GM21576 (cell line): Measurements from ENCODE around the gene AGFG1.

ENCODE experiments used
- ATAC-seq: cut with Tn5 transposase; IDR thresholded peaks from one replicate; pipeline ENCODE4 v1.9.1; 2021; ENCODE audit warnings: mild to moderate bottlenecking, moderate library complexity; ENCODE audit not compliant: unreplicated experiment

The AGFG1 gene, protein sequence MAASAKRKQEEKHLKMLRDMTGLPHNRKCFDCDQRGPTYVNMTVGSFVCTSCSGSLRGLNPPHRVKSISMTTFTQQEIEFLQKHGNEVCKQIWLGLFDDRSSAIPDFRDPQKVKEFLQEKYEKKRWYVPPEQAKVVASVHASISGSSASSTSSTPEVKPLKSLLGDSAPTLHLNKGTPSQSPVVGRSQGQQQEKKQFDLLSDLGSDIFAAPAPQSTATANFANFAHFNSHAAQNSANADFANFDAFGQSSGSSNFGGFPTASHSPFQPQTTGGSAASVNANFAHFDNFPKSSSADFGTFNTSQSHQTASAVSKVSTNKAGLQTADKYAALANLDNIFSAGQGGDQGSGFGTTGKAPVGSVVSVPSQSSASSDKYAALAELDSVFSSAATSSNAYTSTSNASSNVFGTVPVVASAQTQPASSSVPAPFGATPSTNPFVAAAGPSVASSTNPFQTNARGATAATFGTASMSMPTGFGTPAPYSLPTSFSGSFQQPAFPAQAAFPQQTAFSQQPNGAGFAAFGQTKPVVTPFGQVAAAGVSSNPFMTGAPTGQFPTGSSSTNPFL

DNA sequence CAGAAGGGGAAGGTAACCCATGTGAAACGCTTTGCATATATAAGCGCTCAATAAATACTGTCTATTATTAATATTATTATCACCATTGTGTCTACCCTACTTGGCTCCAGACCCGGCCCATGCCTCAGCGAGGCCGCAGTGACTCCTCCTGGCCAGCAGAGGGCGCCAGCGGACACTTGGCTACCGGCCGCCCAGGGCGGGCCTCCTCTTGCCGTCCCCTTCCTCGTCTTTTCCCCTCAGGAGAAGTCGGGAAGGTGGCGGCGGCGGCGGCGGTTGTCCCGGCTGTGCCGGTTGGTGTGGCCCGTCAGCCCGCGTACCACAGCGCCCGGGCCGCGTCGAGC, at the start of gene AGFG1:
TSS of gene AGFG1 (plus strand) at position 233 of the 341 bp plus-strand sequence. CDS start 266 bp downstream, outside the sequence.
- ATAC-seq: peak; percentile 83

DNA sequence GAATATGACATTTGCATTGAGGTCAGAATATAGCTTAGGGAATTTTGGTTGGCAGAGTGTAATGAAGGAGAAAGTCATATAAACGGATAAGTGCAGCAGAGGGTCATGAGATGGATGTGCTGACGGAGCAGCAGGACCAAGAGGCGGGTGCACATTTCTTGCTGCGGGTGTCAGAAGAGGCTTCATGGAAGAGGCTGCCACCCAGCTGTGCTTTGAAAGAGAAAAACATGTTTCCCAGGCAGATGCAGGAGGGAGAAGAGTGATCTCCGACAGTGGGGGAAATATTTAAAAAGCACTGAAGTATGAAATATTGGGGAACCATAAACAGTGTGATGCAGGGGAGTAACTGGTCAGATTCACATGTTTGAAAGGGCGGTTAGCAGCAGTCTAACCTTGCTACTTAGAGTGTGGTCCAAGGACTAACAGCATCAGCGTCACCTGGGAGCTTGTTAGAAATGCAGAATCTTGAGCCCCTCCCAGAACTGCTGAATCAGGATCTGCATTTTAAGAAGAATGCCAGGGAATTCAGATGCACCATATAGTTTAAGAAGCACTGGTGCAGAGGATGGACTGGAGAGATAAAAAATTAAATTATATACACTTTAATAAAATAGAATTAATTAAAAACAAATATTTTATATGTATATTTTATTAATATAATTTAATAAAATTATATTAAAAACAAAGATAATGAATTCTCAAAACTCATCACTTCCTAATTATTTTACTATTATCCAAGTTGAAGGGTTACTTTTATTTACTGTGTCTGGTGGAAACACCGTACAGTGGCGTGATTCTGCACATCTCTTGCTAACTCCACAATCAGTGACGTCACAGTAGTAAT, 48.1 kb upstream of the AGFG1 start:
- ATAC-seq: no peak

DNA sequence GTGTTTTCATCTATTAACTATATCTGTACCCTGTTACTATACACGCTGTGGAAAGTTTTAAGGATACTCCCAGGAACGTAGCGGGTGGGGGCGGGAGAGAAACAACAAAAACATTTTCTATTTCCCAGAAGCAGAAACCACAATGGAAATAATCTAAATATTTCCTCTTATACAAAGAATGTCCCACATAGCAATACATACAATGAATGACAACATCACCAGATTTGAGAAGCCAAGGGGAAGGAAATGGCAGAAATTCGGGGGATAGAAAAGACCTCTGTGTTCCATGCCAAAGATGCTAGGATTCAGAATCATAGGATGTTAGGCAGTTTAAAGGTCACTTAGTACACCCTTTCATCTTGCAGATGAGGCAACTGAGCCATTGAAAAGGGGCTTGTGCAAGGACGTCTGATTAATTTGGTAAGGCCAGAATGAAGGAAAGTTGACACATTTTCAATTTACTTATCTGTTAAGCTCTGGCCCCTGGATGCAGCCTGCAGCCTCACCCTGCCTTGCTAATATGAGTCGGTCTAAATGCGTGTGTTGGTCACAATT, 43.1 kb upstream of the AGFG1 start:
- ATAC-seq: no peak

DNA sequence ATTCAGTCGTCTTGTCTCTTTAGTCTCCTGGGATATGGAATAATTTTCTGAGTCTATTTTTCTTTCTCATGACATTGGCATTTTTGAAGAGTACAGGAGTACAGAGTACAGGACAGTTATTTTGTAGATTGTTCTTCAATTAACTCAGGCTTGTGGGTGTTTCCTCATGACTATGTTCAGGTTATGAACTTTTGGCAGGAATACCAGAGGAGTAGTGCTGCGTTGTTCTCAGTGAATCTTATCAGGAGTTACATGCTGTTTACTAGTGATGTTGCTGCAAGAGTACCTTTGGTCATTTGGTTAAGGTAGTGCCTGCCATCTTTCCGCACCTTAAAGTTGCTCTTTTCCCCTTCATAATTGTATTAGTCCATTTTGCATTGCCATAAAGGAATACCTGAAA, 41.3 kb upstream of the AGFG1 start:
- no peak for ATAC-seq

DNA sequence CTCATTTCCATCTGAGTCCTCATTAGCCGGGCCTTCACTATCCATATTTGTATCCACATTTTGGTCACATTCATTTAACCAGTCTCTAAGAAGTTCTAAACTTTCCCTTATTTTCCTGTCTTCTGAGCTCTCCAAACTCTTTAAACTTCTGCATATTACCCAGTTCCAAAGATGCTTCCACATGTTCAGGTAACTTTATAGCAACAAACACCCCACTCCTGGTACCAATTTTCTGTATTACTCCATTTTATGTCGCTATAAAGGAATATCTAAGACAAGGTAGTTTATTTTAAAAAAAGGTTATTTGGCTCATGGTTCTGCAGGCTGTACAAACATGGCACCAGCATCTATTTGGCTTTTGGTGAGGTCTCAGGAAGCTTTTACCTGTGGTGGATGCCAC, 38.8 kb upstream of the AGFG1 start:
- ATAC-seq: no peak

DNA sequence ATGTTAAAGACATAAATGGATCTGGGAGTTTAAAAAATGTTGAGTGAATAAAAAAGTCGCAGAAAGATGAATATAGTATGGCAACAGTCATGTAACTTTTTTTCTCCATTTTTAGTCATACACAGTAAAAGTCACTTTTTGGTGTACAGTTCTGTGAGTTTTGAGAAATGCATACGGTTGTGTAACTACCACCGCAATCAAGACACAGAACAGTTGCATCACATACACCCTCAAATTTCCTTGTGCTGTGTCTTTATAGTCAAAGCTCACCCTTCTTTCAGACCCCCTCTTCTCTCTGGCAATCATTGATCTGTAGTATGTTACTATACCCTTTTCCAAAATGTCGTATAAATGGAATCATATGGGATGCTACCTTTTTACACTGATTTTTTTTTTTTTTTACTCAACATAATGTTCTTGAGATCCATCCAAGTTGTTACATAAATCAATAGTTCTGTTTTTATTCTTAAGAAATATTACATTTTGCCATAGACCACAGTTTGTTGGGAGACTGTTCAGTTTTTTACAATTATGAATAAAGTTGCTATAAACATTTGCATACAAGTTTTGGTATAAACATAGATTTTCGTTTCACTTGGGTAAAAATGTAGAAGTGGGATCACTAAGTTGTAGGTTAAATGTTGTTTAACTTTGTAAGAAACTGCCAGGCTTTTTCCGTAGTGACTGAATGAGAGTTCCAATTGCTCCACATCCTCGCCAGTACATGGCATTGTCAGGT, 35.4 kb upstream of the AGFG1 start:
- ATAC-seq: no peak

DNA sequence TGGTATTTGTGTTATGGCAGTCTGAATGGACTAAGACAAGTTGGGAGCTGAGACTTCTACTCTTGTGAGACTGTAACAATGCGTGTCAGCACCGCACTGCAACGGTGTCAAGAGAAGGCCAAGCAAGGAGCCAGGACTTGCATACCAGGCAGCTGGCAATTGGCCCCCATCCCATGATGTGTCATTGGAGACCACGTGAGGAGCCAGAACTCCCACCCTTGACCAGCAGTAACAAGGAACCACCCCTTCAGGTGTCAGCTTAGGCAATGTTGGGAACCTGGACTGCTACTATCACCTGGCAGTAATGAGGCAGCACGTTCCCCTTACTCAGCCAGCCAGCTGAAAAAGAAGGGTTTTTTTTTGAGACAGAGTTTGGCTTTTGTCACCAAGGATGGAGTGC, 32.7 kb upstream of the AGFG1 start:
- no peak for ATAC-seq

DNA sequence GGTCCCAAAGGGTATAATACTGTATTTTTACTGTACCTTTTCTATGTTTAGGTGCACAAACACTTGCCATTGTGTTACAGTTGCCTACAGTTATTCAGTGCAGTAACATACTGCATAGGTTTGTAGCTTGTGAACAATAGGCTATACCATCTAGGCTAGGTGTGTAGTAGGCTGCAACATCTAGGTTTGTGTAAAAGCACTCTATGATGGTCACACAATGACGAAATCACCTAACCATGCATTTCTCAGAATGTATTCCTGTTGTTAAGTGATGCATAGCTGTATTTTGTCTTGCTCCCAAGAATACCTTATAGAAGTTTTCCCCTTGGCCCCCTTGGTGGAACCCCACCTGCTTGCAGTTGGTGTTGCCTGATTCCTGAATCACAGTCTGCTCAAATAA, 29.3 kb upstream of the AGFG1 start:
- no peak for ATAC-seq

DNA sequence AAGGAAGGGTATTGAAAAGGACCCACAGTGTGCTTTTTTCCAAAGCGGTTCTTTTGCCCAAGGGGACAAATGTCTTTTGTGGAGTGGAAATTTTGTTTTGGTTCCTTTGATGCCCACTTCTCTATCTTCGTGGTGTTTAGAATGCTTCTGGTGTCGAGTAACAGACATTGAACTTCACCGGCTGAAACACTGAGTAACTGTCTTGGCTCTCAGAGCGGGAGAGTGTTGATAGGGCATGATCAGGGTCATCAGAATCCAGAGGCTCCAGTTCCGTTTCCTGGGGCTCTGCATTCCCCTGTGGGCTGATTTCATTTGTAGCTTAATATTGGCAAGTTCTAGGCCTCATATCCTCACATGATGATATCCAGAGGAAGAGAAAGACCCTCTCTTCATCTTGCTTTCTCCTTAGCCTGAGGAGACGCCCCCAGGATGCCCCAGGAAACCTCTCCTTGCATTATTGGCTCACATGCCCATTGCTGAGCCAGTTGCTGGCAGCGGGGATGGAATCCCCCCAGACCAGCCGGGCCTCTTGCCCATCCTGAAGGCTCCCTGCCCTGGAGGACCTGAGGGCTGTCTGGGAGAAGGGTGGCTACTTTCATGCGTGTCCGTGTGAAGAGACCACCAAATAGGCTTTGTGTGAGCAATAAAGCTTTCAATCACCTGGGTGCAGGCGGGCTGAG, 27.9 kb upstream of the AGFG1 start:
- no peak for ATAC-seq

DNA sequence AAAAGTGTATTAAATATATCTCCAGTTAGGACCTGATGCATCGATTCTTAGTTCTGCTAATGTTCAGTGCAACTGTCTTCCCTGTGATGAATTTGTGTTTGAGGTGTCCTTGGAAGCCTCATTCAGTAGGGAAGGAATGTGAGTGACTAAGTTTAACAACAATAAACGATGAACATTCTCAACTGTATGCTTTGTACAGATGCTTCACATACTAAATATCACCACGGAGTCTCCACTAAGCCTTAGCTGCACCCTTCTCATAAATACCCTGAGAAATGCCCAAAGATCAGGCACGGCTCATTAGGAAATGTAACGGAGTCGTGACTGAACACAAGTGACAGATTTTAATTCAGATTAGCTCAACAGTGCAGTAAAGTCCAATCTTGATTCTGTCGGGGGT, 24.4 kb upstream of the AGFG1 start:
- no peak for ATAC-seq

DNA sequence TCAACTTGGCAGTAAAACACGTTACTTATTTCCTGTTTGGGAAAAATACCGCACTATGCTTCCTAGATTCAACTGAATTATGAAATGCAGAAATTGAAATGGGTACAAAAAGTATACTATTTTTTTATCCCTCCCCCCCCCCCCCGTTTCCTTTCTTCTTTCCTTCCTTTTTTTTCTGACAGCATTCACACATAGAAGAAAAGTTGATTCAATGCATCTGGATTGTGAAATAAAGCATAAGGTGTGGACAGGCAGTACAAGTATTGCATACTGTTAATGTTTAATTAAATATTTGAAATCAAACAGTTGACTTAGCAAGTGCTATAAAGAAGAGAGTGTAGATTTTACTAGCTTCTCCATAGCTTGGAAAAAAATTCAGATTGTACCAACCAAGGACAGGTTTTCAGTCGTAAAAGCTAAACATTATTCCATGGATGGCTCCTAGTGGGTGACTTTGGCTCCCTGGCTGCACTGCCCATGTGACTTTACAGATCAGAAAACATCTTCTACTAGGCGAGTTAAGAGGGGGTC, 21.6 kb upstream of the AGFG1 start:
- no peak for ATAC-seq

DNA sequence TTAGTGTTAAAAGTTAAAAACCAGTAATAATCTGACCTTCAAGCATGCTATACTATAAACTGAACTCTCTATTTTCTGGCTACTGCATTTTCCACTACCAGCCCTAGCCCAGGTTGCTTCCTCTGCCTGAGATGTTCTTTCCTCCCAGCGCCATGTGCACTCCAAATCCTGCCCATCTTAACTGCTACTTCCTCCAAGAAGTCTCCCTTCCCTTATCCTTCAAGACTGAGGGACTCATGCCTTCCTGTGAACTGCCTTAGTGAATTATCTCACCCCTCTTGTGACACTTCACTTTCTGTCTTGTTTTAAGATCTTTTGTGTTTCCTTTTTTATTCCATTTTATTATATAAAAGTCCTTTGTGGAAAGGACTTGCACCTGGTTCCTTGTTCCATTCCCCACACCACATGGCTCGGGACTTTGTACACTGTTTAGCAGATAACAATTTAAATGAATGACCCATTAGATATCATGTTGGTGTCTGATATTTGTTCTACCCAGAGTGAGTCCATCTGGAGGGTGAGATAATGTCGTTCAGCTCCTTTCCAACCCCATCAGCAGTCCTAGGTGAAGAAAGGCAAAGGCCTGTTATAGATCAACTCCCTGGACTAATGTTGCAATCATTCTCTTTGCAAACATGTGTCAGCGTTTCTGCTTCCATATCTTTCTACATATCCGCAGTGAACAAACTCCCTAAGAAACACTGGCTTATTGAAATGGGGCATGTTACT, 20.9 kb upstream of the AGFG1 start:
- ATAC-seq: no peak

DNA sequence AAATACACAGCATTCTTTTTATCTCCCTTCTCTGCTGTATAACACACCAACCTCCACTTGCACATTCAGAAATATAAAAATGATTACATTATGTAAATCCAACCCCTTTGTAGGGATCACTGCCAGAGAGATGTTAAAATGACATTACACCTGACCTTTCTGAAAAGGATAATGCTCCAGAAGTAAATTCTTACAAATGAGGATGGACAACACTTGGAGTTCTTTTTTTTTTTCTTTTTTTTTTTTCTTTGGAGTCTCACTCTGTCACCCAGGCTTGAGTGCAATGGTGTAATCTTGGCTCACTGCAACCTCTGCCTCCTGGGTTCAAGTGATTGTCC, 20.3 kb upstream of the AGFG1 start:
- ATAC-seq: no peak

DNA sequence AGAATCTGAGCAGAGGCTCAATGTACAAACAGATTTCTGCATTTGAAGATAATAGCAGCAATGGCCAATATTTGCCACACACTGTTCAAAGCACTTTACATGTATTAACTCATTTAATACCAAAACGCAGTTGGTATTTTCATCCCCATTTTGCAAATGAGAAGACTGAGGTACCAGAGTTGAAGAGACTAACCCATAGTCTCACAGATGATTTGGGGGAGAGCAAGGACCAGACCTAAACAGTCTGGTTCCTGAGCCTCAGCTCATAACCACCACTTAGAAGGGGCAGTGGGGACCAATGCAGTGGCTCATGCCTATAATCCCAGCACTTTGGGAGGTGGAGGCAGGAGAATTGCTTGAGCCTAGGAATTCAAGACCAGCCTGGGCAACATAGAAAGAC, 18.1 kb upstream of the AGFG1 start:
- ATAC-seq: no peak

DNA sequence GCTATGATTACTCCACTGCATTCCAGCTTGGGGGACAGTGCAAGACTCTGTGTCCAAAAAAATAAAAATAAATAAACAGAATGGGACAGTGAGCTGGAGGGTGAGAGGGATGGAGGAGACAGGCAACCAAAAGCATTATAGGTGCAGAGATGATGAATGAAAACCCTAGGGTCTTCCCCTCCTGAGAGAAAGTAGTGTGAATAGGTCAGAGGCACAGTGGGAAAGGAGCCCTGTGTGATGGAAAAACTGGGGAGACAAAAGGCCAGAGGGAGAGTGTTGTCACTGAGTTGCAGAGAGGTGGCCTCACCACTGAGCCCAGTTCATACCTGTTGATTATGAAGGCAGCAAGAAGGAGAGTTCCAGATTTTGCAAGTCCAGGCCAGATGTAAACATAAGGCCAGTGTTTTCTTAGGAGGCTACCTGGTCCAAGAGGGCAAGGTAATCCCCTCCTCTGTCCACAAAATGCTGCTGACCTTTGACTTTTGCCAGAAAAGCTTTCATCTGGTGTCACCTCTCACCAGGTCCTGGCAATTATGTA, 17.6 kb upstream of the AGFG1 start:
- ATAC-seq: no peak

DNA sequence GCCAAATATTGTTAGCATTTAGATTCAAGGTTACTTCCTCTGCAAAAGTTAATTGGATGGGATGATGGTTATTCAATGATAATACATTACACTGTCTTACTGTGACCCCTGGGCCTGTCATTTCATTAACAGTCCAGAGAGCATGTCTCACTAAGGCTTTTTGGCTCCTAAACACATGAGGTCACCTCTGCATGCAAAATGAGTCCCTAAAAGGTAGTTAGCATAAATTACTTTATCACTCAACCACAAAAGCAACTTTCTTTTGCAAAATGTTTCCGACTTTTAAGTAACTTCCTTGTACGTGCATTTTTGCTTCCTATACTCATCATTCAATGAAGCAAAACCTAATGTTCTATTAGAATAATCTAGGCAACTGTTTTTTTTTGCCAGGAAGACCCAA, 16.8 kb upstream of the AGFG1 start:
- ATAC-seq: peak; percentile 41

DNA sequence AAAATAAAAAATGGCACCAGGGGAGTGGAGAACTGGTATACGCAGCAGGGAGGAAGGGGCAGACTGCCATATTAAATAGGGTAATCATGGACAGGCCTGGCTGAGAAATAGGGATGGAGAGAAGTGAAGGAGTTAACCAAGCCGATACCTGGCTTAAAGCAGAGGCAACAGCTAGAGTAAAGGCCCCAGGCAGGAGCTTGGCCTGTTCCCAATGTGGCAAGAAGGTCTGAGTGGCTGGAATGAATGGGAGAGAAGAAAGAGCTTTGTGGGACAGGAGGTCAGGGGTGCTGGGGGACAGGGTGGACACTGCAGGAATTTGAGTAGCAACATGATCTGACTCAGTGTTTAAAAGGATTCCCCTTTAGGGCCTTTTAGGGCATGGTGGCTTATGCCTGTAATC, 15.9 kb upstream of the AGFG1 start:
- ATAC-seq: no peak

DNA sequence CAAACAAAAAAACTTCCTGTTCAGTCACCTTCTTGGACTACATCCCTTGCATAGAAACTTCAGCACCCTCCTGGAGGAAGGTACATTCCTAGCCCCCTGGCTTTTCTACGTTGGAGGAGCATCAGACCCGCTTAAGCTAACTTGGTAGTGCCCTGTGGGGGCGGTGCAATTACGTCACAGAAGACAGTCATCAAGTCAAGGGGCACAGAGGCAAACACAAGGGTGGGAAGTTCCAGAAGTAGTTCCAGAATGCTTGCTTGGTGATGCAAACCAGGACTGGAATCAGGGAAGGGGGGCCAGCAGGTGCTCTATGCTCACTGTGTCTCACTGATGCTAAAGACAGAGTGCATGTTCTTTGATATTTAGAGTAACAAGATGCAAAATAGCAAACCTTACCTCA, 15.2 kb upstream of the AGFG1 start:
- no peak for ATAC-seq

DNA sequence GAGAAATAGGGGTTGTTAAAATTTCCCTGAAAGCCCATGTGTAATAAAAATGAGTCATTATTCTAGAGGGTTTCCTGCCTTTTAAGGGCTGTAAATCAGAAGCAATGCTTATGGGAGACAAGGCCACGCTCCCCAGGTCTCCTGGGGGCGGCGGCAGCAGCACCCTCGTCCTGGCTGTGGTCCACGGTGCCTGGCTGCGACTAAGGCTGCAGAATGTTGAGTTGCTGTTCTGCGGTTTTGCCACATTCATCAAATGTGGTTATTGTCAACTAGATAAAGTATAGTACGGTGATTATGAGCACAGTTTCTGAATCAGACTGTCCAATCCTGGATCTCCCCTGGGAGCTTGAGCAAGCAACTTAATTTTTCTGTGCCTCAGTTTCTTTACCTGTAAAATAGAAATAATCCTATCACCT, 11.9 kb upstream of the AGFG1 start:
- ATAC-seq: peak; percentile 28
